GM12872 (cell line): ENCODE results near the gene EIF3A.
A peak's percentile ranks its signal among the peaks of the same experiment; 100 is the strongest.

ENCODE experiments used
- CTCF ChIP-seq: IDR thresholded peaks from 3 replicates; pipeline ENCODE4 v1.5.1; 2011; ENCODE audit warnings: low read depth, mild to moderate bottlenecking, low read length, moderate library complexity; ENCODE audit not compliant: insufficient read depth

The EIF3A gene

GRCh38 chr10:119031496-119032059, 49.0 kb downstream of the EIF3A start:
- no peak for TF ChIP-seq CTCF

- no peak for TF ChIP-seq CTCF
Measured at GRCh38 chr10:119030421-119031250, 50.0 kb downstream of the EIF3A start.

- no peak for TF ChIP-seq CTCF
Measured at GRCh38 chr10:119029613-119030420, 50.8 kb downstream of the EIF3A start, which contains the start of gene NANOS1. Gene NANOS1 (plus strand): TSS chr10:119029714. CDS start chr10:119029802, 88 bp downstream.

GRCh38 chr10:119028900-119029612, 51.6 kb downstream of the EIF3A start:
- peak; percentile 14; the same call in 1 of the 3 replicates for TF ChIP-seq CTCF

GRCh38 chr10:119026301-119027110, 54.1 kb downstream of the EIF3A start:
- no peak for TF ChIP-seq CTCF

GRCh38 chr10:119025776-119026175, 54.8 kb downstream of the EIF3A start:
- TF ChIP-seq CTCF = no peak
